BJ (cell line): ENCODE data around the gene TRIM71. TPM values are rescaled to one million over a fixed set of nuclear protein-coding genes. Genes with fewer than 3 reads are reported as not detected.

Experiments used
- CTCF ChIA-PET: fragments of 350-600 bp; formaldehyde crosslinking; extraction: SDS; loops from one replicate; lab custom pipeline; 2021; ENCODE audit warnings: antibody characterized with exemption, inconsistent platforms; lab: Yijun Ruan, JAX
- POLR2A ChIA-PET: fragments of 300-600 bp; sonication (Branson Sonifier 250); formaldehyde crosslinking; extraction: SDS; loops from one replicate; lab custom pipeline; 2021; ENCODE audit warnings: antibody characterized with exemption; lab: Charles Lee
- DNase-seq: peaks from one replicate; pipeline ENCODE4 v3.0.0-alpha.2; 2011; ENCODE audit warnings: low read depth
- H3K27me3 ChIP-seq: 2 replicates; pipeline ENCODE4 v1.6.0; 2011; ENCODE audit warnings: low read length; ENCODE audit not compliant: control insufficient read depth, insufficient read depth
- H3K36me3 ChIP-seq: 2 replicates; pipeline ENCODE4 v1.5.1; 2011; ENCODE audit warnings: low read length; ENCODE audit not compliant: control insufficient read depth, insufficient read depth
- H3K4me3 ChIP-seq: 2 replicates; pipeline ENCODE4 v1.5.1; 2011; ENCODE audit warnings: low read depth, mild to moderate bottlenecking, control low read depth, low read length
- CTCF ChIP-seq: IDR thresholded peaks from 2 replicates; pipeline ENCODE4 v1.5.1; 2011; ENCODE audit warnings: low read depth, mild to moderate bottlenecking, control low read depth, inconsistent platforms, low read length, moderate library complexity; ENCODE audit not compliant: insufficient read depth
- polyA plus RNA-seq: library from polyadenylated mRNA; depleted of rRNA; stranded (reverse); fragments of >200 nt; gene quantifications from 2 replicates; pipeline ENCODE4 v1.2.3, GENCODE V29; 2011

Gene TRIM71
- polyA plus RNA-seq, 1 experiment = not detected

- POLR2A ChIA-PET = no interaction called here
- Histone ChIP-seq H3K36me3 (no peaks in the 10 kb centered on the region), H3K27me3 (peaks cover 9% of the 10 kb centered on the region), H3K4me3 (no peak overlapping the region)
- TF ChIP-seq CTCF = no peak
- no peak for DNase-seq
- CTCF ChIA-PET = interaction anchor here (0.6 kb wide), 1 partner anchor 145 kb away, joined by 3 read pairs; no protein-coding TSS in a partner anchor
Measured at GRCh38 chr3:32890420-32891276, 72.9 kb downstream of the TRIM71 start.

GRCh38 chr3:32891365-32891764 is 73.6 kb downstream of the TRIM71 start:
- DNase-seq = no peak
- peaks cover 9% of the 10 kb centered on the region for H3K27me3 ChIP-seq
- CTCF ChIA-PET = no interaction called here
- no peak overlapping the region for H3K4me3 ChIP-seq
- no peak for TF ChIP-seq CTCF
- POLR2A ChIA-PET = no interaction called here
- no peaks in the 10 kb centered on the region for H3K36me3 ChIP-seq

- TF ChIP-seq CTCF = no peak
- H3K27me3 ChIP-seq = peaks cover 9% of the 10 kb centered on the region
- POLR2A ChIA-PET = no interaction called here
- H3K36me3 ChIP-seq = no peaks in the 10 kb centered on the region
- H3K4me3 ChIP-seq = no peak overlapping the region
- CTCF ChIA-PET = interaction anchor here (1.2 kb wide), 1 partner anchor 42 kb away, joined by 6 read pairs; no protein-coding TSS in a partner anchor
- no peak for DNase-seq
Measured at GRCh38 chr3:32892625-32893598, 75.1 kb downstream of the TRIM71 start.

- no peak for TF ChIP-seq CTCF
- ChIA-PET CTCF (interaction anchor here (0.9 kb wide), 1 partner anchor 11 kb away, joined by 4 read pairs; no protein-coding TSS in a partner anchor), POLR2A (no interaction called here)
- H3K27me3 ChIP-seq = peaks cover 10% of the 10 kb centered on the region
- DNase-seq = no peak
- H3K36me3 ChIP-seq = no peaks in the 10 kb centered on the region
- H3K4me3 ChIP-seq = no peak overlapping the region
Measured at GRCh38 chr3:32894977-32895376, 77.2 kb downstream of the TRIM71 start.

GRCh38 chr3:32895701-32896100 is 77.9 kb downstream of the TRIM71 start:
- POLR2A ChIA-PET = no interaction called here
- CTCF ChIA-PET = no interaction called here
- no peak for DNase-seq
- Histone ChIP-seq H3K36me3 (no peaks in the 10 kb centered on the region), H3K27me3 (peaks cover 13% of the 10 kb centered on the region), H3K4me3 (no peak overlapping the region)
- TF ChIP-seq CTCF = no peak
